Activated naive CD8-positive, alpha-beta T cell treated with anti-CD3 and anti-CD28 coated beads, Interleukin-2, amount 50 U/mL, for 16 hours (primary cell): ENCODE data around the gene GCDH.
"Not testable (repeated sequence)": the region's sequence is repeated elsewhere in the genome, so short reads cannot be mapped to it uniquely, and the experiment has no call there.

ENCODE experiments used
- DNase-seq: peaks from one replicate; pipeline ENCODE4 v3.0.0-alpha.2; 2020; ENCODE audit warnings: low read depth, low spot score

The GCDH gene

GRCh38 chr19:12907166-12907565, 16.2 kb downstream of the GCDH start:
- DNase-seq = no peak

GRCh38 chr19:12912571-12912970, 21.6 kb downstream of the GCDH start:
- no peak for DNase-seq

- DNase-seq = no peak
Observed at GRCh38 chr19:12913011-12913561, 22.1 kb downstream of the GCDH start.

- no peak for DNase-seq
Observed at GRCh38 chr19:12913851-12914690, 23.1 kb downstream of the GCDH start.

GRCh38 chr19:12915860-12916259, 24.9 kb downstream of the GCDH start:
- not testable (repeated sequence) for DNase-seq

- DNase-seq = no peak
Observed at GRCh38 chr19:12918253-12918652, 27.3 kb downstream of the GCDH start.

GRCh38 chr19:12921047-12921446, 30.1 kb downstream of the GCDH start:
- no peak for DNase-seq

GRCh38 chr19:12922959-12923358, 32.0 kb downstream of the GCDH start:
- no peak for DNase-seq

- no peak for DNase-seq
Observed at GRCh38 chr19:12924621-12925310, 33.8 kb downstream of the GCDH start.

GRCh38 chr19:12930002-12930645, 39.2 kb downstream of the GCDH start:
- DNase-seq = no peak

- no peak for DNase-seq
Observed at GRCh38 chr19:12932392-12933286, 41.7 kb downstream of the GCDH start.

GRCh38 chr19:12933287-12934072, 42.5 kb downstream of the GCDH start, which contains the start of gene FARSA:
TSS of gene FARSA (minus strand) at chr19:12933711. CDS start at chr19:12933696, 15 bp downstream.
- DNase-seq = peak; percentile 80

GRCh38 chr19:12935071-12935470, 44.1 kb downstream of the GCDH start:
- no peak for DNase-seq

- DNase-seq = no peak
Observed at GRCh38 chr19:12936582-12936981, 45.6 kb downstream of the GCDH start.

- DNase-seq = no peak
Observed at GRCh38 chr19:12937093-12937926, 46.4 kb downstream of the GCDH start.

GRCh38 chr19:12937927-12938778, 47.2 kb downstream of the GCDH start, which contains the start of gene CALR:
TSS of gene CALR (plus strand) at chr19:12938609. CDS start at chr19:12938680, 71 bp downstream.
- DNase-seq = peak; percentile 99

- DNase-seq = no peak
Observed at GRCh38 chr19:12938779-12939601, 48.0 kb downstream of the GCDH start.
